Caco-2 (cell line): ENCODE results near the gene GP9. TPM values are rescaled to one million over a fixed set of nuclear protein-coding genes. Genes with fewer than 3 reads are reported as not detected.
A peak's percentile ranks its signal among the peaks of the same experiment; 100 is the strongest.
"Not testable (repeated sequence)": the region's sequence is repeated elsewhere in the genome, so short reads cannot be mapped to it uniquely, and the experiment has no call there.

Source experiments
- BruUV-seq: library from RNA; stranded (reverse); fragments of 400-500 nt; replicated peaks from 2 replicates; lab custom pipeline; 2021; lab: Mats Ljungman, UMichigan
- CTCF ChIA-PET: fragments of 300-600 bp; sonication (Branson Sonifier 250); formaldehyde crosslinking; loops from one replicate; lab custom pipeline; 2022; ENCODE audit warnings: antibody characterized with exemption; lab: Charles Lee
- POLR2A ChIA-PET: fragments of 300-600 bp; sonication (Branson Sonifier 250); formaldehyde crosslinking; loops from one replicate; lab custom pipeline; 2022; ENCODE audit warnings: antibody characterized with exemption; lab: Charles Lee
- DNase-seq, 2 experiments: peaks; one replicate each; pipeline versions ENCODE4 v3.0.0 to v3.0.0-alpha.2; 2020 to 2022
- H3K27me3 ChIP-seq: replicated peaks from 2 replicates; pipeline ENCODE4 v1.6.0; 2011; ENCODE audit warnings: low read length; ENCODE audit not compliant: control insufficient read depth, insufficient read depth
- H3K36me3 ChIP-seq: 2 replicates; pipeline ENCODE4 v1.5.1; 2011; ENCODE audit warnings: low read length; ENCODE audit not compliant: control insufficient read depth, insufficient read depth
- H3K4me1 ChIP-seq: fragments of 250-450 bp; sonication (Bioruptor Pico); 2 replicates; pipeline ENCODE4 v1.5.1; 2020; ENCODE audit warnings: mild to moderate bottlenecking
- H3K4me3 ChIP-seq: 2 replicates; pipeline ENCODE4 v1.5.1; 2011; ENCODE audit warnings: low read depth, mild to moderate bottlenecking, control low read depth, low read length
- H3K9me3 ChIP-seq: fragments of 250-450 bp; sonication (Bioruptor Pico); 2 replicates; pipeline ENCODE4 v1.5.1; 2020; ENCODE audit warnings: mild to moderate bottlenecking, moderate library complexity
- H3K27ac Mint-ChIP-seq: one replicate; pipeline ENCODE4 v1.8.0; 2022; ENCODE audit warnings: mixed read lengths; ENCODE audit not compliant: unreplicated experiment
- H3K27me3 Mint-ChIP-seq: one replicate; pipeline ENCODE4 v1.8.0; 2022; ENCODE audit warnings: mixed read lengths; ENCODE audit not compliant: insufficient read depth, unreplicated experiment
- H3K36me3 Mint-ChIP-seq: one replicate; pipeline ENCODE4 v1.8.0; 2022; ENCODE audit warnings: mild to moderate bottlenecking, mixed read lengths; ENCODE audit not compliant: insufficient read depth, unreplicated experiment
- H3K4me1 Mint-ChIP-seq: one replicate; pipeline ENCODE4 v1.8.0; 2022; ENCODE audit warnings: low read depth, mixed read lengths; ENCODE audit not compliant: unreplicated experiment
- H3K4me3 Mint-ChIP-seq: one replicate; pipeline ENCODE4 v1.8.0; 2022; ENCODE audit warnings: mild to moderate bottlenecking, moderate library complexity, mixed read lengths; ENCODE audit not compliant: unreplicated experiment
- H3K9me3 Mint-ChIP-seq: one replicate; pipeline ENCODE4 v1.8.0; 2022; ENCODE audit warnings: mixed read lengths; ENCODE audit not compliant: unreplicated experiment
- intact Hi-C: fragments of 100-400 bp; cut with micrococcal nuclease; formaldehyde crosslinking; loops from one replicate; pipeline ENCODE4 v1.10.0; 2022; ENCODE audit not compliant: unreplicated experiment
- total RNA-seq: library from RNA; stranded (reverse); gene quantifications from 2 replicates; pipeline ENCODE4 v1.2.3, GENCODE V29; 2022
- TF ChIP-seq, protein P1 (sequence below), 2 experiments: fragments of 200-600 bp in 1 of 2; IDR thresholded peaks; 1 replicate in 1 of 2; 2 replicates in 1 of 2; pipeline versions ENCODE4 v1.5.1 to v1.8.0; 2011 to 2022; ENCODE audit warnings: antibody characterized with exemption in 1 of 2, control low read depth in 1 of 2, inconsistent platforms in 1 of 2, low read depth in 1 of 2, low read length in 1 of 2, mild to moderate bottlenecking in 1 of 2, moderate library complexity in 1 of 2; ENCODE audit not compliant: insufficient read depth in 1 of 2, severe bottlenecking in 1 of 2, unreplicated experiment in 1 of 2

Gene GP9
- total RNA-seq, 1 experiment from 2014 or later = not detected

DNA sequence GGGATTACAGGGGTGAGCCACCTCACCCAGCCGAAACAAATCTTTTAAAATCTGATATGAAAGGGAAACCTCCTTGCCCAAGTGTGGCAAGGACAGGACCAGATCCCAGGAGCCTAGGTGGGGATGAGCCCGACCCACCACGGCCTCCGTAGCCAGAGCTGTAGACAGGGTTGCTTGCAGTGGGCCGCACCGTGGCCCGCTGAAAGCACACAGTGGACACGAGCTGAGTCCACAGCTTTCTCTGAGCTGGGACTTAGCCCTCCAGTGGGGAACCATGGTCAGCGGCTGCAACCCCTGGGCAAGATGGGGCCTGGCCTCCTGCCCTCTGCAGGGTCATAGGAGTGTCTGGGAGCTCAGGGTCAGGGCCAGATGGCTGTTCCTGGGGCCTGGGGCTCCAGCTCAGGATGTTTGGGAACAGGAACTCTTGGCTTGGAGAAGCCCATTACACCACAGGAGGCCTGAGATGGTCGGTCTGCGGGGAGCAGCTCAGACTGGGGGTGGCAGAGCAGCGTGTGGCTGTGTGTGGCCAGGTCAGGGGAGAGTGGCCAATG lies 24.7 kb downstream of the GP9 start:
- Mint-ChIP-seq H3K27ac (peak overlapping the region; percentile 53), H3K4me3 (no peak overlapping the region), H3K4me1 (no peaks in the 10 kb centered on the region), H3K27me3 (no peaks in the 10 kb centered on the region), H3K9me3 (no peaks in the 10 kb centered on the region), H3K36me3 (no peaks in the 10 kb centered on the region)
- Histone ChIP-seq H3K4me3 (no peak overlapping the region), H3K9me3 (no peaks in the 10 kb centered on the region), H3K36me3 (no peaks in the 10 kb centered on the region), H3K27me3 (no peaks in the 10 kb centered on the region), H3K4me1 (no peaks in the 10 kb centered on the region)
- intact Hi-C loops = no loop called here
- BruUV-seq = no TSS peak
- TF ChIP-seq, protein P1, sequence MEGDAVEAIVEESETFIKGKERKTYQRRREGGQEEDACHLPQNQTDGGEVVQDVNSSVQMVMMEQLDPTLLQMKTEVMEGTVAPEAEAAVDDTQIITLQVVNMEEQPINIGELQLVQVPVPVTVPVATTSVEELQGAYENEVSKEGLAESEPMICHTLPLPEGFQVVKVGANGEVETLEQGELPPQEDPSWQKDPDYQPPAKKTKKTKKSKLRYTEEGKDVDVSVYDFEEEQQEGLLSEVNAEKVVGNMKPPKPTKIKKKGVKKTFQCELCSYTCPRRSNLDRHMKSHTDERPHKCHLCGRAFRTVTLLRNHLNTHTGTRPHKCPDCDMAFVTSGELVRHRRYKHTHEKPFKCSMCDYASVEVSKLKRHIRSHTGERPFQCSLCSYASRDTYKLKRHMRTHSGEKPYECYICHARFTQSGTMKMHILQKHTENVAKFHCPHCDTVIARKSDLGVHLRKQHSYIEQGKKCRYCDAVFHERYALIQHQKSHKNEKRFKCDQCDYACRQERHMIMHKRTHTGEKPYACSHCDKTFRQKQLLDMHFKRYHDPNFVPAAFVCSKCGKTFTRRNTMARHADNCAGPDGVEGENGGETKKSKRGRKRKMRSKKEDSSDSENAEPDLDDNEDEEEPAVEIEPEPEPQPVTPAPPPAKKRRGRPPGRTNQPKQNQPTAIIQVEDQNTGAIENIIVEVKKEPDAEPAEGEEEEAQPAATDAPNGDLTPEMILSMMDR (IDR thresholded peaks at IDR 0.05; ENCODE audit: insufficient read depth in 1 of 2, low read depth in 1 of 2, low read length in 1 of 2, severe bottlenecking in 1 of 2, unreplicated experiment in 1 of 2) = no peak
- DNase-seq = no peak
- ChIA-PET POLR2A (no interaction called here), CTCF (interaction anchor here (1.4 kb wide), 1 partner anchor 32 kb away, joined by 6 read pairs; no protein-coding TSS in a partner anchor)

DNA sequence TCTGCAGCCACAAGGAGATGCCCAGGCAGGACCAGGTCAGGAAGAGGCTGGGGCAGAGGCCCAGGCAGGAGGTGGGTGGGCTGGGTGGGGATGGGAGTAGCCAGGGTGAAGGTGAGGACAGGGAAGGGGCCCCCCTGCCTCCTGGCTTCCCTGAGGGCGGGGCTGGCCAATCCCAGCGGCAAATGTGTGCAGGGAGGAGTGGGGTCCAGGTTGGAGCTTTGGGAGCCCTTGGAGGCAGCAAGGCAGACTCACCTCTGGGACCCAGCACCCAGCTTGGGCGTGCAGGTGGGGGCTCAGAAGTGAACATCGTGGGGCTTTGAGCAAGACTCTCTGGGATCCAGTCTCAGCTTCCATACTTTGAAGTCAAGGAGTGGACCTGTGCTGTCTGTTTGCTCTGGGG lies 25.2 kb downstream of the GP9 start:
- Mint-ChIP-seq H3K4me3 (no peak overlapping the region), H3K9me3 (no peaks in the 10 kb centered on the region), H3K27ac (peak overlapping the region; percentile 53), H3K36me3 (no peaks in the 10 kb centered on the region), H3K4me1 (no peaks in the 10 kb centered on the region), H3K27me3 (no peaks in the 10 kb centered on the region)
- BruUV-seq = no TSS peak
- TF ChIP-seq, protein P1 (IDR thresholded peaks at IDR 0.05; ENCODE audit: insufficient read depth in 1 of 2, low read depth in 1 of 2, low read length in 1 of 2, severe bottlenecking in 1 of 2, unreplicated experiment in 1 of 2) = no peak
- DNase-seq = no peak
- H3K4me3 ChIP-seq = no peak overlapping the region
- H3K36me3 ChIP-seq = no peaks in the 10 kb centered on the region
- no peaks in the 10 kb centered on the region for H3K9me3 ChIP-seq
- no peaks in the 10 kb centered on the region for H3K4me1 ChIP-seq
- intact Hi-C loops = no loop called here
- H3K27me3 ChIP-seq = no peaks in the 10 kb centered on the region
- CTCF ChIA-PET = no interaction called here
- POLR2A ChIA-PET = no interaction called here

DNA sequence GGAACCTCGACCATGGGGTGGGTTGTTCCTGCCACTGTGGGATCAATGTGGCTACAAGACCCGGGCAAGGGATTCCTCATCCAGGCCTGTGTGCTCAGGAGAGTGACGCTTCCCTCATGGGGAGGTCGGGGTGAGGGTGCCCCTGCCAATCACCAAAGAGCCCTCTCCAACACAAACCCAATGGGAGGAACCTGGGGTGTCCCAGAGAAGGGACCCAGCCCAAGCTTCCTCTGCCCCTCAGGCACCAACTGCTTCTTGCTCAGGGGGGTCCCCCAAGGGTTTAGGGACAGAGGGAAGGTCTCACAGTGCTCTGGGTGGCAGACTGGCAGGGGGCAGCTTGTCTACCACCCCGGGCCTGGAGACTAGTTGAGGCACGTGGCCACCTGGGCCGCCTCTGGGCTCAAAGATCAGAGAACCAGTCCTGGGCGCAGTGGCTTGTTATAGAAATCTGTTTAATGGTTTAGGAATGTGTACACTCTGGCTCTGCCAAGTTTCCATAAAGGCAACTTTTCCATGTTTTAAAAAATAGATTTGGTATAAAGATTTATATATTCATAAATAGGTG lies 26.6 kb downstream of the GP9 start:
- Mint-ChIP-seq H3K36me3 (no peaks in the 10 kb centered on the region), H3K4me1 (no peaks in the 10 kb centered on the region), H3K4me3 (no peak overlapping the region), H3K27me3 (no peaks in the 10 kb centered on the region), H3K9me3 (no peaks in the 10 kb centered on the region), H3K27ac (no peak overlapping the region)
- no peaks in the 10 kb centered on the region for H3K9me3 ChIP-seq
- no peaks in the 10 kb centered on the region for H3K4me1 ChIP-seq
- no peaks in the 10 kb centered on the region for H3K36me3 ChIP-seq
- H3K4me3 ChIP-seq = no peak overlapping the region
- TF ChIP-seq, protein P1 (IDR thresholded peaks at IDR 0.05; ENCODE audit: insufficient read depth in 1 of 2, low read depth in 1 of 2, low read length in 1 of 2, severe bottlenecking in 1 of 2, unreplicated experiment in 1 of 2) = no peak
- no TSS peak for BruUV-seq
- intact Hi-C loops = no loop called here
- no peaks in the 10 kb centered on the region for H3K27me3 ChIP-seq
- POLR2A ChIA-PET = no interaction called here
- no peak for DNase-seq
- CTCF ChIA-PET = interaction anchor here (0.5 kb wide), 1 partner anchor 29 kb away, joined by 5 read pairs; no protein-coding TSS in a partner anchor

DNA sequence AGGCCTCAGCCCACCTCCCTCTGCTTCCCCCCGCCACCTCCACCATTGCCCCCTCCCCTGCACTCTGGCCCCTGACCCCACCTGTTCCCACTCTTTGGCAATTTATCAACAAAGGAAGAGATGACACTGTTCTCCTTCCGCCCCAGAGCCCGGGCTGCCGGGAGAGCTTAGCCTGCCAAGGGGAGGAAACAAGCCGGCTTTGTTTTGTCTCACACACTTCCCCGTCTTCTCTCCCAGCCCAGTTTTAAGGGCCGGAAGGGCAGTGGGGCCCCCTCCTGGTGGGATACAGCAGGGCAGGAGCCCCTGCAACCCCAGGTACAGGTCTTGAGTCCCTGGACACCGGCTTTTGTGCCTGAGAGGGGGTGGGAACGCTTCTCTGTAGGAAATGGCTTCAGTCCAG lies 27.3 kb downstream of the GP9 start:
- peak in 1 of 2 experiments; percentile 58 for DNase-seq
- H3K4me1 ChIP-seq, POLR2A ChIA-PET, BruUV-seq, H3K4me3 Mint-ChIP-seq, intact Hi-C loops, H3K9me3 ChIP-seq, H3K4me1 Mint-ChIP-seq, H3K27me3 ChIP-seq, CTCF ChIA-PET, H3K27me3 Mint-ChIP-seq, H3K4me3 ChIP-seq, H3K27ac Mint-ChIP-seq, H3K36me3 Mint-ChIP-seq, H3K9me3 Mint-ChIP-seq, H3K36me3 ChIP-seq: not testable (repeated sequence)

DNA sequence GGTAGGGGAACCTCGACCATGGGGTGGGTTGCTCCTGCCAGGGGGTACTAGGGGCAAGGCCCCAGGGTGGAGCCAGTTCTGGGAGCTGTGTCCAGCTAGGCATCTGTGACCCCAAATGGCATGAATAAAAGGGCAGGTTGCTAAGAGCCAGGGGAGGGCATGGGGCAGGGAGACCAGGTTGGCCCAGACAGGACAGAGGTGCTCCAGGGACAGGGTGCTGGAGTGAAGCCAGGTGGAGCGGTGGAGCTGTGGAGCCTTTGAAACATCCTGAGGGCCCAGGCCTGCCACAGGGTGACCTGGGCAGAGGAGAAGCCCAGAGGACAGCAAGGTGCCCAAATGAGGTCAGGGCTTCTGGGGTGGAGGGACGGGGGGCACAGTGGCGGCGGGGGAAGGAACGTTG lies 27.7 kb downstream of the GP9 start:
- H3K27ac Mint-ChIP-seq, CTCF ChIA-PET, H3K36me3 Mint-ChIP-seq, intact Hi-C loops, H3K4me1 ChIP-seq, H3K4me1 Mint-ChIP-seq, BruUV-seq, H3K36me3 ChIP-seq, H3K27me3 ChIP-seq, POLR2A ChIA-PET, H3K9me3 Mint-ChIP-seq, H3K4me3 Mint-ChIP-seq, DNase-seq, H3K9me3 ChIP-seq, H3K27me3 Mint-ChIP-seq, H3K4me3 ChIP-seq: not testable (repeated sequence)
